Stomach (tissue), 4 donors: ENCODE results near the gene SCCPDH.

ENCODE experiments used
- POLR2A ChIP-seq, 4 donors: fragments of 450-650 bp; IDR thresholded peaks; one replicate each; pipeline ENCODE4 v1.6.1; 2016; ENCODE audit warnings: antibody characterized with exemption in 4 of 4, control low read depth in 2 of 4, mild to moderate bottlenecking in 1 of 4, moderate library complexity in 1 of 4
- POLR2AphosphoS5 ChIP-seq, 3 donors: sonication (generic); formaldehyde crosslinking; IDR thresholded peaks; one replicate each; pipeline ENCODE4 v1.6.1; 2016; ENCODE audit warnings: antibody characterized with exemption in 3 of 3
- TF ChIP-seq, protein P1 (sequence below), 7 experiments: fragments of 450-650 bp in 4 of 7; fragments of 200-600 bp in 3 of 7; sonication (generic) in 3 of 7; IDR thresholded peaks; one replicate each; pipeline ENCODE4 v1.5.1; 2016 to 2019; ENCODE audit warnings: antibody characterized with exemption in 7 of 7, control low read depth in 2 of 7, mild to moderate bottlenecking in 1 of 7

DNA sequence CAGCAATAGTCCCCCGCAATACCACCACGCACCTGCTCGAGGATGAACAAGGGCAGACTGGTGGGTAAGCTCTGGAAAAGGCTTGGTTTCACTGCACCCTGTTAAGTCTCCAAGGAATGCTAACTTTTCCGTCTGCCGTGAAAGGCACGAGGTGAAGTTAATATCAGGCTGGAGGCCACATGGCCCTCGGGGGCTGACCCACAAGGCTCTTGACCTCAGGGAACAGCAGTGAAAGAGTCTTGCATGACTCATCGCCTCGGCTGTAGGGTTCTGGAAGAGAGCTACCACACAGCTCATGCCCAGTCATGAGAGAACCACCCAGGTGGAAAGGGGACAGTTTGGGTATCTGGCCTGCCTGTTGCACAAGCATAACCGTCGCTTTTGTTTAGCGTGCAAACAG lies 24.7 kb downstream of the SCCPDH start:
- TF ChIP-seq, protein P1, sequence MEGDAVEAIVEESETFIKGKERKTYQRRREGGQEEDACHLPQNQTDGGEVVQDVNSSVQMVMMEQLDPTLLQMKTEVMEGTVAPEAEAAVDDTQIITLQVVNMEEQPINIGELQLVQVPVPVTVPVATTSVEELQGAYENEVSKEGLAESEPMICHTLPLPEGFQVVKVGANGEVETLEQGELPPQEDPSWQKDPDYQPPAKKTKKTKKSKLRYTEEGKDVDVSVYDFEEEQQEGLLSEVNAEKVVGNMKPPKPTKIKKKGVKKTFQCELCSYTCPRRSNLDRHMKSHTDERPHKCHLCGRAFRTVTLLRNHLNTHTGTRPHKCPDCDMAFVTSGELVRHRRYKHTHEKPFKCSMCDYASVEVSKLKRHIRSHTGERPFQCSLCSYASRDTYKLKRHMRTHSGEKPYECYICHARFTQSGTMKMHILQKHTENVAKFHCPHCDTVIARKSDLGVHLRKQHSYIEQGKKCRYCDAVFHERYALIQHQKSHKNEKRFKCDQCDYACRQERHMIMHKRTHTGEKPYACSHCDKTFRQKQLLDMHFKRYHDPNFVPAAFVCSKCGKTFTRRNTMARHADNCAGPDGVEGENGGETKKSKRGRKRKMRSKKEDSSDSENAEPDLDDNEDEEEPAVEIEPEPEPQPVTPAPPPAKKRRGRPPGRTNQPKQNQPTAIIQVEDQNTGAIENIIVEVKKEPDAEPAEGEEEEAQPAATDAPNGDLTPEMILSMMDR (IDR thresholded peaks at IDR 0.05), result no peak
- no peak for TF ChIP-seq POLR2A (IDR thresholded peaks at IDR 0.05)
- TF ChIP-seq POLR2AphosphoS5 (IDR thresholded peaks at IDR 0.05), result no peak
